B cell (primary cell): ENCODE measurements around the gene MYLK3.

Source experiments
- EZH2 ChIP-seq: IDR thresholded peaks from 2 replicates; pipeline ENCODE4 v1.6.1; 2012; ENCODE audit warnings: borderline replicate concordance, low read depth, mild to moderate bottlenecking, moderate library complexity, low read length; ENCODE audit not compliant: insufficient read depth, poor library complexity, severe bottlenecking
- TF ChIP-seq, protein P1 (sequence below): fragments of 200-600 bp; IDR thresholded peaks from one replicate; pipeline ENCODE4 v1.8.0; 2022; ENCODE audit warnings: antibody characterized with exemption, mild to moderate bottlenecking

DNA sequence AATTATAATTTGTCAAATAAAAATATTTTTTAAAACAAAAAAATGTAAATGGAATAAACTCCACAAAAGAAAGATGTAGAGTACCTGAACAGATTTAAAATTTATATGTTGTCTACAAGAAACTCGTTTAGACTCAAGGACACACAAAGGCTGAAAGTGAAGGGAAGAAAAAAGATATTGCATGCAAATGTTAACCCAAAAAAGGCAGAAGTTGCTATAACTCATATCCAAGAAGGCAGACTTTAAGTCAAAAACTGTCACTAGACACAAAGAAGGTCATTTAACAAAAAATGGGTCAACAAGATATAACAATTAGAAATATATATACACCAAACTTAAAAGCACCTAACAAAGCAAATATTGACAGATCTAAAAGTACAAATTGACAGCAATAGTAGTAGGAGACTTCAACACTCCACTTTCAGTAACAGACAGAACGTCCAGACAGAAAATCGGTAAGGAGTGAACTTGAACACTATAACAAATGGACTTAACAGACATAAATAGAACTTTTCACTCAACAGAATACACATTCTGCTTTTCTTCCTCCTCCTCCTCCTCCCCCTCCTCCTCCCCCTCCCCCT is 40.8 kb upstream of the MYLK3 start:
- TF ChIP-seq, protein P1, sequence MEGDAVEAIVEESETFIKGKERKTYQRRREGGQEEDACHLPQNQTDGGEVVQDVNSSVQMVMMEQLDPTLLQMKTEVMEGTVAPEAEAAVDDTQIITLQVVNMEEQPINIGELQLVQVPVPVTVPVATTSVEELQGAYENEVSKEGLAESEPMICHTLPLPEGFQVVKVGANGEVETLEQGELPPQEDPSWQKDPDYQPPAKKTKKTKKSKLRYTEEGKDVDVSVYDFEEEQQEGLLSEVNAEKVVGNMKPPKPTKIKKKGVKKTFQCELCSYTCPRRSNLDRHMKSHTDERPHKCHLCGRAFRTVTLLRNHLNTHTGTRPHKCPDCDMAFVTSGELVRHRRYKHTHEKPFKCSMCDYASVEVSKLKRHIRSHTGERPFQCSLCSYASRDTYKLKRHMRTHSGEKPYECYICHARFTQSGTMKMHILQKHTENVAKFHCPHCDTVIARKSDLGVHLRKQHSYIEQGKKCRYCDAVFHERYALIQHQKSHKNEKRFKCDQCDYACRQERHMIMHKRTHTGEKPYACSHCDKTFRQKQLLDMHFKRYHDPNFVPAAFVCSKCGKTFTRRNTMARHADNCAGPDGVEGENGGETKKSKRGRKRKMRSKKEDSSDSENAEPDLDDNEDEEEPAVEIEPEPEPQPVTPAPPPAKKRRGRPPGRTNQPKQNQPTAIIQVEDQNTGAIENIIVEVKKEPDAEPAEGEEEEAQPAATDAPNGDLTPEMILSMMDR: no peak
- no peak for TF ChIP-seq EZH2
